HepG2 (cell line): ENCODE data around the gene RILP.

Source experiments
- BRF2 ChIP-seq: sonication (generic); formaldehyde crosslinking; IDR thresholded peaks from 2 replicates; pipeline ENCODE4 v1.8.1; 2022; ENCODE audit warnings: mild to moderate bottlenecking, missing genetic modification reagents
- CTCF ChIP-seq: sonication (generic); formaldehyde crosslinking; IDR thresholded peaks from 2 replicates; pipeline ENCODE4 v1.5.0; 2020; ENCODE audit warnings: mild to moderate bottlenecking, missing genetic modification reagents, moderate library complexity
- SETDB1 ChIP-seq: sonication (generic); formaldehyde crosslinking; IDR thresholded peaks from 2 replicates; pipeline ENCODE4 v1.5.1; 2020; ENCODE audit warnings: missing genetic modification reagents, mild to moderate bottlenecking, borderline replicate concordance
- SKI ChIP-seq: fragments of 450-650 bp; IDR thresholded peaks from one replicate; pipeline ENCODE4 v1.6.1; 2018; ENCODE audit warnings: mild to moderate bottlenecking; ENCODE audit not compliant: partially characterized antibody
- ZFP1 ChIP-seq: IDR thresholded peaks from 2 replicates; pipeline ENCODE4 v1.6.1; 2016
- ZNF335 ChIP-seq: sonication (generic); formaldehyde crosslinking; IDR thresholded peaks from 2 replicates; pipeline ENCODE4 v1.4.0; 2020; ENCODE audit warnings: missing genetic modification reagents
- ZNF607 ChIP-seq: sonication (generic); formaldehyde crosslinking; IDR thresholded peaks from 2 replicates; pipeline ENCODE4 v1.5.1; 2020; ENCODE audit warnings: missing genetic modification reagents, mild to moderate bottlenecking, borderline replicate concordance

- TF ChIP-seq ZNF607 (CRISPR knock-in tag): no peak; the same call in 1 of the 2 replicates
- no peak for TF ChIP-seq BRF2 (CRISPR knock-in tag)
- peak; percentile 21; the same call in 1 of the 2 replicates for TF ChIP-seq CTCF
- no peak for TF ChIP-seq SETDB1
- TF ChIP-seq SKI: peak; percentile 79
- no peak for TF ChIP-seq ZNF335 (CRISPR knock-in tag)
- no peak for TF ChIP-seq ZFP1 (CRISPR knock-in tag)
Observed at GRCh38 chr17:1649844-1650501, at the start of gene RILP.
